Thyroid gland (tissue), 4 donors: ENCODE data around the gene PSMG4.

ENCODE experiments used
- CTCF ChIP-seq, 6 experiments: fragments of 200-600 bp in 3 of 6; fragments of 450-650 bp in 3 of 6; sonication (generic) in 3 of 6; IDR thresholded peaks; one replicate each; pipeline ENCODE4 v1.5.1; 2016 to 2019; ENCODE audit warnings: antibody characterized with exemption in 6 of 6, mild to moderate bottlenecking in 2 of 6, inconsistent platforms in 1 of 6, moderate library complexity in 1 of 6
- POLR2A ChIP-seq, 2 donors: fragments of 450-650 bp; IDR thresholded peaks; one replicate each; pipeline ENCODE4 v1.6.1; 2017; ENCODE audit warnings: antibody characterized with exemption in 2 of 2, mild to moderate bottlenecking in 2 of 2, moderate library complexity in 1 of 2

DNA sequence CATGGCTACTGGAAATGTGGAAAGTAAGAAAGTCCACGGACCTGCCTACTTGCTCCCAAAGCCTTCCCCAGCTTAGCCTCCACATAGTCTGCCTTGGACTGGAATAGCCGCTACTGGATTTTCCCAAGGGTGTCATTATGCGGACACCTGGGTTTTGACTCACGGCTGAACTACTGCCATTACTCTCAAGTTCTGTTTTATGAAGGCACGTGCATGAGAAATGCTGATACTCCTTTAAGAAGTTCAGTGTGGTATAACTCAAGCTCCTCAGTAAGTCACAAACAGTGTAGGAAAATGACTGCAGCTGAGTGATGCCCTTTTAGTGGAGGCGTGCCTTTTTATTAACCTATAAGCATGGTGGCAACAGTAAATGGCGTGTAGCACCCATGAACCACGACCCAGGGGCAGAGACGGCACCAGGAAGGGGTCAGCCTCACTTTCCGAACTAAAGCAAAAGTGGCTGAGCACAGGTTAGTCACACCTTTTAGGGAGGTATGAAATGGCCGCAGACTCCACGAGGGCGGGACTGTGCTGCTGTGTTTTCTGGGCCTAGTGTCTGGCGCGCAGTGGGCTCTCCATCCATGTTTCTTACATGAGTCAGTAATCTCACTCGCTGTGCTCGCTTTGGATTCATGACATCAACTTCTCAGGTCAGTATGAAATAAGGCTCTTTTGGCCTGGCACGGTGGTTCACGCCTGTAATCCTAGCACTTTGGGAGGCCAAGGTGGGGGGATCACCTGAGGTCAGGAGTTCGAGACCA lies 23.9 kb downstream of the PSMG4 start:
- TF ChIP-seq CTCF (IDR thresholded peaks at IDR 0.05) = no peak
- TF ChIP-seq POLR2A (IDR thresholded peaks at IDR 0.05) = no peak
